Sigmoid colon (tissue), 3 donors: ENCODE results near the gene FAM25A.

Source experiments
- POLR2A ChIP-seq, 2 donors: fragments of 450-650 bp; IDR thresholded peaks; one replicate each; pipeline ENCODE4 v1.6.1; 2016; ENCODE audit warnings: antibody characterized with exemption in 2 of 2, mild to moderate bottlenecking in 2 of 2, moderate library complexity in 2 of 2
- TF ChIP-seq, protein P1 (sequence below), 4 experiments: fragments of 450-650 bp in 3 of 4; fragments of 200-600 bp in 1 of 4; IDR thresholded peaks; one replicate each; pipeline ENCODE4 v1.5.1; 2016 to 2019; ENCODE audit warnings: antibody characterized with exemption in 4 of 4, mild to moderate bottlenecking in 3 of 4, moderate library complexity in 2 of 4

DNA sequence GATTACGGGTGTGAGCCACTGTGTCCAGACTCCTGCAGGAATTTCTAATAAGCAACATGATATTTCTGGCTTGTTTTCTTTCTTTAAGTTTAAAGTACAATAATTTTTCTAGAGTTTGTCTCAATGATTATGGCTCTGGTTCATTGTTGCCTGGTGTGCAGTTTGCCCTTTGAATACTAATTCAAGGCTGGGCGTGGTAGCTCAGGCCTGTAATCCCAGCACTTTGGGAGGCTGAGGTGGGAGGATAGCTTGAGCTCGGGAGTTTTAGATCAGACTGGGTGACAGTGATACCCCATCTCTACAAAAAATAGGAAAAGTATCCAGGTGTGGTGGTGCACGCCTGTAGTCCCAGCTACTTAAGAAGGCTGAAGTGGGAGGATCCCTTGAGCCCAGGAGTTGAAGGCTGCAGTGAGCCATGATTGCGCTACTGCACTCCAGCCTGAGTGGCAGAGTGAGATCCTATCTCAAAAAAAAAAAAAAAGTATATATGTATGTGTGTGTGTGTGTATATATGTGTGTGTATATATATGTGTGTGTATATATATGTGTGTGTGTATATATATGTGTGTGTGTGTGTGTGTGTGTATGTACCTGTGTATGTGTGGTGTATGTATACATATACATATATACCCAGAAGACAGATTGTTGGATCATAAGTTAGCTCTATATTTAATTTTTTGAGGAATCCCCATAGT lies 43.6 kb upstream of the FAM25A start:
- TF ChIP-seq, protein P1, sequence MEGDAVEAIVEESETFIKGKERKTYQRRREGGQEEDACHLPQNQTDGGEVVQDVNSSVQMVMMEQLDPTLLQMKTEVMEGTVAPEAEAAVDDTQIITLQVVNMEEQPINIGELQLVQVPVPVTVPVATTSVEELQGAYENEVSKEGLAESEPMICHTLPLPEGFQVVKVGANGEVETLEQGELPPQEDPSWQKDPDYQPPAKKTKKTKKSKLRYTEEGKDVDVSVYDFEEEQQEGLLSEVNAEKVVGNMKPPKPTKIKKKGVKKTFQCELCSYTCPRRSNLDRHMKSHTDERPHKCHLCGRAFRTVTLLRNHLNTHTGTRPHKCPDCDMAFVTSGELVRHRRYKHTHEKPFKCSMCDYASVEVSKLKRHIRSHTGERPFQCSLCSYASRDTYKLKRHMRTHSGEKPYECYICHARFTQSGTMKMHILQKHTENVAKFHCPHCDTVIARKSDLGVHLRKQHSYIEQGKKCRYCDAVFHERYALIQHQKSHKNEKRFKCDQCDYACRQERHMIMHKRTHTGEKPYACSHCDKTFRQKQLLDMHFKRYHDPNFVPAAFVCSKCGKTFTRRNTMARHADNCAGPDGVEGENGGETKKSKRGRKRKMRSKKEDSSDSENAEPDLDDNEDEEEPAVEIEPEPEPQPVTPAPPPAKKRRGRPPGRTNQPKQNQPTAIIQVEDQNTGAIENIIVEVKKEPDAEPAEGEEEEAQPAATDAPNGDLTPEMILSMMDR (IDR thresholded peaks at IDR 0.05): no peak
- TF ChIP-seq POLR2A (IDR thresholded peaks at IDR 0.05): no peak
